SW480 (cell line): ENCODE measurements around the gene SPOCK1.
"Not testable (repeated sequence)": the region's sequence is repeated elsewhere in the genome, so short reads cannot be mapped to it uniquely, and the experiment has no call there.

Experiments used
- DNase-seq: peaks from one replicate; pipeline ENCODE4 v3.0.0-alpha.2; 2016; ENCODE audit warnings: low spot score

SPOCK1 gene

GRCh38 chr5:137498736-137499505 is at the start of gene SPOCK1:
TSS of gene SPOCK1 (minus strand) at chr5:137499326.
- DNase-seq: peak; percentile 41

GRCh38 chr5:137545956-137546355 is 46.8 kb upstream of the SPOCK1 start:
- no peak for DNase-seq

GRCh38 chr5:137535449-137535848 is 36.3 kb upstream of the SPOCK1 start:
- not testable (repeated sequence) for DNase-seq

- DNase-seq: no peak
These were observed 34.8 kb upstream of the SPOCK1 start for GRCh38 chr5:137533963-137534362.

- DNase-seq: no peak
These were observed 32.1 kb upstream of the SPOCK1 start for GRCh38 chr5:137531266-137531665.

- no peak for DNase-seq
These were observed 22.1 kb upstream of the SPOCK1 start for GRCh38 chr5:137521246-137521645.

- no peak for DNase-seq
These were observed 17.8 kb upstream of the SPOCK1 start for GRCh38 chr5:137516961-137517360.

GRCh38 chr5:137516251-137516797 is 17.2 kb upstream of the SPOCK1 start:
- DNase-seq: no peak

- no peak for DNase-seq
These were observed 16.1 kb upstream of the SPOCK1 start for GRCh38 chr5:137515238-137515637.

GRCh38 chr5:137510671-137511070 is 11.5 kb upstream of the SPOCK1 start:
- no peak for DNase-seq

- no peak for DNase-seq
These were observed 8.0 kb upstream of the SPOCK1 start for GRCh38 chr5:137507150-137507549.

GRCh38 chr5:137506296-137506695 is 7.2 kb upstream of the SPOCK1 start:
- DNase-seq: no peak

- no peak for DNase-seq
These were observed 5.8 kb upstream of the SPOCK1 start for GRCh38 chr5:137504916-137505315.

GRCh38 chr5:137503456-137503855 is 4.3 kb upstream of the SPOCK1 start:
- DNase-seq: no peak

GRCh38 chr5:137502632-137503031 is 3.5 kb upstream of the SPOCK1 start:
- DNase-seq: no peak

- no peak for DNase-seq
These were observed 2.8 kb upstream of the SPOCK1 start for GRCh38 chr5:137501846-137502406.

GRCh38 chr5:137501226-137501625 is 2.1 kb upstream of the SPOCK1 start:
- DNase-seq: no peak

- no peak for DNase-seq
These were observed 1.6 kb upstream of the SPOCK1 start for GRCh38 chr5:137500615-137501225.

GRCh38 chr5:137499506-137499847 is 351 bp upstream of the SPOCK1 start:
- DNase-seq: not testable (repeated sequence)

GRCh38 chr5:137498301-137498735 is 808 bp downstream of the SPOCK1 start:
- DNase-seq: no peak

GRCh38 chr5:137497396-137498290 is 1.5 kb downstream of the SPOCK1 start:
- no peak for DNase-seq

- DNase-seq: no peak
These were observed 2.2 kb downstream of the SPOCK1 start for GRCh38 chr5:137496919-137497318.
